ENCODE measurements around the gene FCSK.

FCSK gene

GRCh38 chr16:70466805-70467076 lies 12.3 kb downstream of the FCSK start:
- POLR2A ChIA-PET, result no interaction called here
- CTCF ChIA-PET, result interaction anchor here (1.3 to 2.8 kb wide), 2 partner anchors 12 to 72 kb away, joined by 3 to 11 read pairs; no protein-coding TSS in a partner anchor
- TF ChIP-seq CTCF (IDR thresholded peaks at IDR 0.05; ENCODE audit: control extremely low read depth, extremely low read depth, low read depth, missing control alignments), result no peak
- no peak for DNase-seq (ENCODE audit: extremely low spot score)

- ChIA-PET CTCF (interaction anchor here (1.3 to 2.8 kb wide), 2 partner anchors 12 to 73 kb away, joined by 3 to 11 read pairs; no protein-coding TSS in a partner anchor), POLR2A (no interaction called here)
- no peak for TF ChIP-seq CTCF (IDR thresholded peaks at IDR 0.05; ENCODE audit: control extremely low read depth, extremely low read depth, low read depth, missing control alignments)
- DNase-seq (ENCODE audit: extremely low spot score), result no peak
Measured at GRCh38 chr16:70467113-70467512, 12.7 kb downstream of the FCSK start.

- ChIA-PET CTCF (interaction anchor here (2.8 kb wide), 1 partner anchor 73 kb away, joined by 11 read pairs; no protein-coding TSS in a partner anchor), POLR2A (no interaction called here)
- DNase-seq (ENCODE audit: extremely low spot score), result no peak
- TF ChIP-seq CTCF (IDR thresholded peaks at IDR 0.05; ENCODE audit: control extremely low read depth, extremely low read depth, low read depth, missing control alignments), result no peak
Measured at GRCh38 chr16:70467608-70468007, 13.2 kb downstream of the FCSK start.

GRCh38 chr16:70468776-70469525 lies 14.6 kb downstream of the FCSK start:
- TF ChIP-seq CTCF (IDR thresholded peaks at IDR 0.05; ENCODE audit: control extremely low read depth, extremely low read depth, low read depth, missing control alignments), result no peak
- ChIA-PET POLR2A (no interaction called here), CTCF (interaction anchor here (0.7 to 1.6 kb wide), 4 partner anchors 15 to 74 kb away, joined by 3 to 5 read pairs (median 4); partner anchors contain the start of gene FCSK)
- no peak for DNase-seq (ENCODE audit: extremely low spot score)

GRCh38 chr16:70470141-70470926 lies 15.9 kb downstream of the FCSK start:
- POLR2A ChIA-PET, result no interaction called here
- CTCF ChIA-PET, result interaction anchor here (0.9 to 1.6 kb wide), 5 partner anchors 13 to 76 kb away, joined by 3 to 5 read pairs (median 3); partner anchors contain the start of gene ST3GAL2
- DNase-seq (ENCODE audit: extremely low spot score), result no peak
- no peak for TF ChIP-seq CTCF (IDR thresholded peaks at IDR 0.05; ENCODE audit: control extremely low read depth, extremely low read depth, low read depth, missing control alignments)

- DNase-seq (ENCODE audit: extremely low spot score), result no peak
- peak; percentile 23 for TF ChIP-seq CTCF (IDR thresholded peaks at IDR 0.05; ENCODE audit: control extremely low read depth, extremely low read depth, low read depth, missing control alignments)
- ChIA-PET POLR2A (interaction anchor here (0.6 kb wide), 1 partner anchor 167 kb away, joined by 7 read pairs; no protein-coding TSS in a partner anchor), CTCF (interaction anchor here (1.2 to 1.6 kb wide), 4 partner anchors 13 to 76 kb away, joined by 3 to 5 read pairs (median 4); no protein-coding TSS in a partner anchor)
Measured at GRCh38 chr16:70470927-70471341, 16.5 kb downstream of the FCSK start.
